Measurements from ENCODE around the gene HOXD13.

HOXD13 gene

DNA sequence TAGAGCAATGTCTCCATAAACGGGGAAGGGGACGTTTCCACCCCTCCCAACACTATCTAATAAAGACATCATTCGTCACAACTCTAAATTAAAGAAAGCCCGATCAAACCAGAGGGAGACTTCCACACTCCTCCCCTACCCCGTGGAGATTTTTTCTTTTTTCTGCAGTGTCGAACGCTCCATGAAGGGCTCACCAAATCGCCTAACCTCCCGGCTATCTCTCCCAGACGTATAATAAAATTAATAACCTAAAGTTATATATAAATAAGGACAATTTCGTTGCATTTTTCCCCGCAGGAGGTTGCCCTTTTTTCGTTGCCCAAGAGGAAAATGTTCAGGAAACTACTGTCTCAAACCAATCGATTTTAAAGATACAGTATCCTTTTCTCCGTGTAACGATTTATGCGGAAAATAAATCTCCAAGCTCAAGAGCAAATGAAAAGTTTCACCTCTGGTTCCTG, 11.1 kb upstream of the HOXD13 start:
- Histone ChIP-seq H3K36me3 (ENCODE audit: control insufficient read depth in 2 of 2, insufficient read depth in 2 of 2, low read length in 2 of 2) (no peaks in the 10 kb centered on the region), H3K4me1 (ENCODE audit: control insufficient read depth, insufficient read depth, low read length) (peaks cover 34% of the 10 kb centered on the region), H3K9me3 (ENCODE audit: control insufficient read depth in 2 of 2, low read length in 2 of 2) (peaks cover 0 to 11% of the 10 kb centered on the region in 2 donors), H3K4me3 (ENCODE audit: low read length in 2 of 2) (no peak overlapping the region), H3K9ac (ENCODE audit: low read length in 2 of 2) (no peak overlapping the region), H3K27me3 (ENCODE audit: control insufficient read depth in 1 of 2, insufficient read depth in 2 of 2, low read length in 2 of 2) (peaks cover 76 to 95% of the 10 kb centered on the region in 2 donors), H3K27ac (ENCODE audit: low read length) (no peak overlapping the region)

DNA sequence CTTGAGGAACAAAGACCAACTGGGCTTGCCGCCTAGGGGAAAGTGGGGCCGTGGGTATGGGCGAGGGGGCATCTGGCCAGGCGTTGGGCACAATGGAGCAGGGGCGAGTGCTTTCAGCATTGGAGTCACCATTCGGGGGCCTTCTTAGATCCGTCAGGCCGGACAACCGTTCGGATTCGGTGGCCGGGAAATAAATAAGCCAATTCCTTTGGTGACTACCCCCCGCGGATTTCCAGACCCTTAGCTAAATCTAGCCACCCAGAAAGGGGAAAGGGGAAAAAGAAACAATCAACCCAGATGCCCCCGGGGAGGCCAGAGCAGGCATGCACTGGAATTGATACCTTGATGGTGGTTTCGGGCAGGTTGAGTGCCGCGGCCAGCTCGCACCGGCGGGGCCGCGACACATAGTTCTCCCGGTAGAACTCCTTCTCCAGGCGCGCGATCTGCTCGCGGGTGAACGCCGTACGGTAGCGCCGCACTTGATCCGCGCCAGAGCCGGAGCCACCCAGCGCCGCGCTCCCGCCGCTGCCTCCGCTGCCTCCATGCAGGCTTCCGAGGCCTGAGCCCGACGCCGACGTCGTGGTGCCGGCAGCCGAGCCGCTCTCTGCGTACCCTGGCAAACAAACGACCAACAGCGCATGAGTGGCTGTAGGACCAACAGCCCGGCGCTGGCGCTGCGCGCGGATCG, 10.5 kb upstream of the HOXD13 start:
- H3K27me3 ChIP-seq (ENCODE audit: control insufficient read depth in 1 of 2, insufficient read depth in 2 of 2, low read length in 2 of 2) = peaks cover 80 to 95% of the 10 kb centered on the region in 2 donors
- H3K4me1 ChIP-seq (ENCODE audit: control insufficient read depth, insufficient read depth, low read length) = peaks cover 34% of the 10 kb centered on the region
- H3K27ac ChIP-seq (ENCODE audit: low read length) = no peak overlapping the region

DNA sequence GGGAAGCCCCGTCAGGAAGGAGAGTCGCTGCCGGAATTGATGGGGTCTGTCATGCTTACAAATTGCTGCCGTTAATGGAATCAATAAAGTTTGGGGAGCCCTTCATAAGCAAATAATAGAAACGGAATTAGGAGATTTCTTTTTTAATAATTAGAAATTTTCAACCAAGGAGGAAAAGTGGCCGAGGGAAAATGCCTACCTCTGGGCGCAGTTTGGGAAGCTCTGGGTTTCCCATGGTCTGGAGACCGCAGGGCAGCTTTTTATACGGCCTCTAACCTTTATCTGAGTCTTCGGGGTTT, 10.0 kb upstream of the HOXD13 start:
- no peak overlapping the region for H3K9ac ChIP-seq (ENCODE audit: low read length in 2 of 2)
- H3K27me3 ChIP-seq (ENCODE audit: control insufficient read depth in 1 of 2, insufficient read depth in 2 of 2, low read length in 2 of 2) = peaks cover 85 to 94% of the 10 kb centered on the region in 2 donors
- no peak overlapping the region for H3K4me3 ChIP-seq (ENCODE audit: low read length in 2 of 2)
- peaks cover 0 to 11% of the 10 kb centered on the region in 2 donors for H3K9me3 ChIP-seq (ENCODE audit: control insufficient read depth in 2 of 2, low read length in 2 of 2)
- no peaks in the 10 kb centered on the region for H3K36me3 ChIP-seq (ENCODE audit: control insufficient read depth in 2 of 2, insufficient read depth in 2 of 2, low read length in 2 of 2)
- no peak overlapping the region for H3K27ac ChIP-seq (ENCODE audit: low read length)
- H3K4me1 ChIP-seq (ENCODE audit: control insufficient read depth, insufficient read depth, low read length) = peaks cover 34% of the 10 kb centered on the region

More for the DNA sequence above, 10.5 kb upstream of the HOXD13 start:
- Histone ChIP-seq H3K9me3 (ENCODE audit: control insufficient read depth in 2 of 2, low read length in 2 of 2) (peaks cover 0 to 11% of the 10 kb centered on the region in 2 donors), H3K9ac (ENCODE audit: low read length in 2 of 2) (no peak overlapping the region), H3K36me3 (ENCODE audit: control insufficient read depth in 2 of 2, insufficient read depth in 2 of 2, low read length in 2 of 2) (no peaks in the 10 kb centered on the region), H3K4me3 (ENCODE audit: low read length in 2 of 2) (no peak overlapping the region)

DNA sequence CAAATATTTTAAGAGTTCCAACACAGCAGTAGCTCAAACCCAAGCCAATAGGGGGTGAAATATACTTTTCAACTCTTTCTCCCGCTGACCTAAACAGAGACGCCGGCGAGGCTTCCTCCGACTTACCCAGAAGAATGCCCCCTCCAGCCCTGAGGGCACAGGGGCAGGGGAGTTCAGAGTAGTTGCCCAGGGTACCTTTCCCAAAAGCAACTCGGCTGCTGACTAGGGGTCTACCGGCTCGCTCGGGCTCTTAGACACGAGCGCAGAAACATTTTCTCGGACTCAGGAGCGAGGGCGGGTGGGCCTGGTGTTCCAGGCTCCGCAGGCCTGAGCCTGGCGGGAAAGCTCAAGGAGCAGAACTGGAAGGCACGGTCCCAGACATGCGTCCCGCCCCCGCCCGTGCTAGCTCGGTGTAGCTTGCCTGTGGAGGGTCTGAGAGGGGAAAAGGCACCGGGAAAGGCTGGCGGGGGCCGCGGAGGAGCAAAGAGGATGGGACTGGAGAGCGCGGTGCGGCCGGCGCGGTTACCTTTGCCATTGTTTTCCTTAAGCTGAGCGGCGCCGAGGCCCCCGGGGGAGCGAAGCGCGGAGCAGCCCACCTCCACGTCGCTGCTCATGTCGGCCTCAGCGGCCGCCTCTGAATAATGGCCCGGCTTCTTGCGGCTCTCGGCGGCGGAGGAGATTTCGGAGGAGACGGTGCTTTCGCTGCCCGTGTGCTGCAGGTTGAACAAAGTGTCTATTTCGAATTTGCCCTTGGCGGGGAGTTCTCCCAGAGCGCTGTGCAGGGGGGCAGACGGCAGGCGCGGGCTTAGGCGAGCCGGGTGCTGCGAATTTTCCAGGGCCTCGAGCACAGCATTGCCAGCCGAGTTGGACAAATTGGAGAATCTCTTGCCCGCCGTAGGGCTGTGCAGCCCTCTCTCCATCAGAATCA, 9.4 kb upstream of the HOXD13 start:
- Histone ChIP-seq H3K9me3 (ENCODE audit: control insufficient read depth in 2 of 2, low read length in 2 of 2) (peaks cover 0 to 11% of the 10 kb centered on the region in 2 donors), H3K27me3 (ENCODE audit: control insufficient read depth in 1 of 2, insufficient read depth in 2 of 2, low read length in 2 of 2) (peaks cover 91 to 97% of the 10 kb centered on the region in 2 donors), H3K9ac (ENCODE audit: low read length in 2 of 2) (no peak overlapping the region), H3K4me3 (ENCODE audit: low read length in 2 of 2) (peak overlapping the region in 1 of 2 donors; percentile 15), H3K27ac (ENCODE audit: low read length) (no peak overlapping the region), H3K4me1 (ENCODE audit: control insufficient read depth, insufficient read depth, low read length) (peaks cover 35% of the 10 kb centered on the region), H3K36me3 (ENCODE audit: control insufficient read depth in 2 of 2, insufficient read depth in 2 of 2, low read length in 2 of 2) (no peaks in the 10 kb centered on the region)

DNA sequence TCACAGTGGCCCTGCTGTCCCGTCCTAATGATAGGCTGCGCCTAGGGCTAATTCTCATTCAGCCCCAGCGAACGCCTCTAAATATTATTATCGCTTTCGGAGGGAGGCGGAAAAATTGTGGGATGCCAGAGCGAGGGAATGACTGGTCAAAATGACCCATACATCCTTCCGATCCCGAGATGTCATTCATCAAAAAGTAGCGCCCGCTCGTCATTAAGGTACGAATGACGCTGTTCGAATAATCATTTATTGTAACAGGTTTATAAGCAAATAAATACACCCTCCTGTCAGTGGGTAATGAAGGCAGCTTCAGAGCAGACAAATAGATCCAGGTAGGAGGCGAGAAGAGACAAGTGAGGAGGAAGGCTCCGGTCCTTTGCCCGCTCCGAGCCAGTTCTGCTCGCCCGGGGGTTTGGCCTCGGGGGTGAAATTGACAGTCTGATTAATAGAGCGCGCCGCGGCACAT, 8.7 kb upstream of the HOXD13 start, which contains the start of gene EVX2:
Gene EVX2, minus strand, starts transcription at position 167 of the 466 bp plus-strand sequence. CDS start 186 bp downstream, outside the sequence.
- H3K27me3 ChIP-seq (ENCODE audit: control insufficient read depth in 1 of 2, insufficient read depth in 2 of 2, low read length in 2 of 2) = peaks cover 91 to 97% of the 10 kb centered on the region in 2 donors
- H3K9ac ChIP-seq (ENCODE audit: low read length in 2 of 2) = no peak within 1 kb of the TSS
- peaks cover 0 to 7% of the 10 kb centered on the region in 2 donors for H3K9me3 ChIP-seq (ENCODE audit: control insufficient read depth in 2 of 2, low read length in 2 of 2)
- no peaks in the 10 kb centered on the region for H3K36me3 ChIP-seq (ENCODE audit: control insufficient read depth in 2 of 2, insufficient read depth in 2 of 2, low read length in 2 of 2)
- peak within 1 kb of the TSS in 1 of 2 donors; percentile 15 for H3K4me3 ChIP-seq (ENCODE audit: low read length in 2 of 2)
- no peak within 1 kb of the TSS for H3K27ac ChIP-seq (ENCODE audit: low read length)
- H3K4me1 ChIP-seq (ENCODE audit: control insufficient read depth, insufficient read depth, low read length) = peaks cover 40% of the 10 kb centered on the region

DNA sequence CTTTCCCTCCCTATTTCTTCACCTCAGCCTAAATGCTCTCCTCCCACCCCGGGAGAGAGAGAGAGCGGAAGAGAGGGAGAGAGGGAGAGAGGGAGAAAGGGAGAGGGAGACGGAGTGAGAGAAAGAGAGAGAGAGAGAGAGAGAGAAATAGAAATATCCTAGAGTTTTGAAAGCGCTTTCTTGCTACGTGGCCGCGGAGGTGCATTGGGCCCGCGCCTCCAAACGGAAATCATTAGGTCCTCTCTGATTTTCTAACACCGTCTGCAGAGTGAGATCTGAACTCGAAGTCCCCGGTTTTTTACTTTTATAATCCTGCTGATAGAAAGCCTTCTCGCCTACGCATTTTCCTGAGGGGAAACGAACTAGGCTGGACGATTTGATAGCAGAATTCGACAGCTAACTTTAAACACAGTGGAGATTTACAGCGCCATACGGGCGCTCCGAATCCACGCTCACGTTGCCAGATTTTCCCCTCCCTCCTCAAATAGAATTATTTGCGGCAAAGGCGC, 7.9 kb upstream of the HOXD13 start:
- peaks cover 0 to 7% of the 10 kb centered on the region in 2 donors for H3K9me3 ChIP-seq (ENCODE audit: control insufficient read depth in 2 of 2, low read length in 2 of 2)
- no peak overlapping the region for H3K9ac ChIP-seq (ENCODE audit: low read length in 2 of 2)
- H3K4me1 ChIP-seq (ENCODE audit: control insufficient read depth, insufficient read depth, low read length) = peaks cover 34% of the 10 kb centered on the region
- H3K27me3 ChIP-seq (ENCODE audit: control insufficient read depth in 1 of 2, insufficient read depth in 2 of 2, low read length in 2 of 2) = peaks cover 92 to 97% of the 10 kb centered on the region in 2 donors
- no peak overlapping the region for H3K27ac ChIP-seq (ENCODE audit: low read length)
- no peak overlapping the region for H3K4me3 ChIP-seq (ENCODE audit: low read length in 2 of 2)
- H3K36me3 ChIP-seq (ENCODE audit: control insufficient read depth in 2 of 2, insufficient read depth in 2 of 2, low read length in 2 of 2) = no peaks in the 10 kb centered on the region

DNA sequence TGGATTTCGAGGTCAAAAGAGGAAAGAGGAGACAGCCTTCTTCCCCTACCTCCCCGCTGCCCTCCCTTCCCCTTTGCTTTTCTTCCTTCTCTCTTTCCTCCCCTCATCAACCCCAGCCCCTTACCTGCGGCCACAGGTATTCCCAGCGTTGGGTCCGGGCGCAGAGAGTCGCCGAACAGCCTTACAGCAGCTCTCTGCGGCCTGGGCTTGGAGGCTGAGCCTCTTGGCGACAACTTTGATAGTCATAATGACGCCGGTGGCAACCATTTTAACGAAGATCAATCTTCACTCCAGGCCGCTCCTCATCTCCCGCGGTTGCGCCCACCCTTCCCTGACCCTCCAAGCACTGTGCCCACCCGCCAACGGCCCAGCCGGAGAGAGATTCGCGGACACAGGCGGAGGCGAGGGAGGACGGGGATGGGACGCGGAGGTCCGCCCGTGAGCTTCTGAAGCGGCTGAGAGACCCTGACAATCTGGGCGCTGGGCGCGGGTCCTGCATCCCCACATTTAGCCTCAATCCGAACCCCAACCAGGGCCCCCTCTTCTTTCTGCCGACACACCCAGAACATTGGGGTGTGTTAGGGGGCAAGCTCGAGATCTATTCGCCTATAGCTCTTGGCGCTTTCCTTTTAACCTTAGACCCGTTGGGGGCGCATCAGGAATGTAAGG, 7.3 kb upstream of the HOXD13 start:
- Histone ChIP-seq H3K9ac (ENCODE audit: low read length in 2 of 2) (no peak overlapping the region), H3K36me3 (ENCODE audit: control insufficient read depth in 2 of 2, insufficient read depth in 2 of 2, low read length in 2 of 2) (no peaks in the 10 kb centered on the region), H3K27ac (ENCODE audit: low read length) (no peak overlapping the region), H3K27me3 (ENCODE audit: control insufficient read depth in 1 of 2, insufficient read depth in 2 of 2, low read length in 2 of 2) (peaks cover 97 to 99% of the 10 kb centered on the region in 2 donors), H3K9me3 (ENCODE audit: control insufficient read depth in 2 of 2, low read length in 2 of 2) (peaks cover 0 to 7% of the 10 kb centered on the region in 2 donors), H3K4me3 (ENCODE audit: low read length in 2 of 2) (no peak overlapping the region), H3K4me1 (ENCODE audit: control insufficient read depth, insufficient read depth, low read length) (peaks cover 29% of the 10 kb centered on the region)

DNA sequence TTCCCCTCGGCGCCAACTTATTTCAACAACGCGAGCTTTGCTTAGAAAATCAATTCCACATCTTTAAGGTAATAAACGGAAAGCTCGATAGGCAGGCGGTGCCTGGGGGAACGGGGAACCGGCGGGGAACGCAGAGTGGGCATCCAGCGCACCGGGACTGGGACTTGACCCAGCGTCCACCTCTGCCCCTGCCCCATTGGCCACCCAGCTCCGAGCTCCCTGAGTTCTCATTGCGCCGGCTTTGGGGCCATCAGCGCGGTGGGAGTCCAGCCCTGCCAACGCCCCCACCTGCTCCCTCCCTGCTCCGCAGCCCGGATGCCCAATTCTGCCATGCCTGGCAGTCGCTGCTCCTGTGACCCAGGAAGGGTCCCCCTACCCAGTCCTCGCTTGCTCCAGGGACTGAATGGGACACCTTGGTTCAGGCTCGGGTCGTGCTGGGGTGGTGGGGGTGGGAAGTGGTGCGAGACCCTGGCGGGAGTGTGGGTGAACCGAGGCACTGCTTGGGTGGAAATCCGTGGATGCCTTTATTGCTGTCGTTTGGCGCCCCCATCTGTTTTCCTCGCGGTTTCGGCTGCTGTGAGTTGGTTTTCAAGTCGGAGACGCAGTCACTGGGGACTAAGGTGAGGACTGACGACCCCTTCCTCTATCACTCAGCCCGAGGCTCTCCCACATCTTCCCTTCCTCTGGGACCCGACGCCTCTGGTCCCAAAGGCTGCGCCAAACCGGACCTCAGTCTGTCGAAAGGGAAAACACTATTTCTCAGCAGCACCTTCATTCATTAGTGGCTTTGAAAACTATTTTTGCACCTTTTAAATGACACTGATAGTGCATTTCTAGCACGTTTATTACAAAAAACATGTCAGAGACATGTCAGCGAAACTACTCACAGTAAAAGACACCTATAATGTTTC, 6.4 kb upstream of the HOXD13 start:
- no peaks in the 10 kb centered on the region for H3K36me3 ChIP-seq (ENCODE audit: control insufficient read depth in 2 of 2, insufficient read depth in 2 of 2, low read length in 2 of 2)
- H3K9me3 ChIP-seq (ENCODE audit: control insufficient read depth in 2 of 2, low read length in 2 of 2) = peaks cover 0 to 4% of the 10 kb centered on the region in 2 donors
- H3K27me3 ChIP-seq (ENCODE audit: control insufficient read depth in 1 of 2, insufficient read depth in 2 of 2, low read length in 2 of 2) = peaks cover 95 to 99% of the 10 kb centered on the region in 2 donors
- no peak overlapping the region for H3K9ac ChIP-seq (ENCODE audit: low read length in 2 of 2)
- H3K27ac ChIP-seq (ENCODE audit: low read length) = no peak overlapping the region
- H3K4me1 ChIP-seq (ENCODE audit: control insufficient read depth, insufficient read depth, low read length) = peaks cover 26% of the 10 kb centered on the region
- H3K4me3 ChIP-seq (ENCODE audit: low read length in 2 of 2) = peak overlapping the region in 1 of 2 donors; percentile 29

DNA sequence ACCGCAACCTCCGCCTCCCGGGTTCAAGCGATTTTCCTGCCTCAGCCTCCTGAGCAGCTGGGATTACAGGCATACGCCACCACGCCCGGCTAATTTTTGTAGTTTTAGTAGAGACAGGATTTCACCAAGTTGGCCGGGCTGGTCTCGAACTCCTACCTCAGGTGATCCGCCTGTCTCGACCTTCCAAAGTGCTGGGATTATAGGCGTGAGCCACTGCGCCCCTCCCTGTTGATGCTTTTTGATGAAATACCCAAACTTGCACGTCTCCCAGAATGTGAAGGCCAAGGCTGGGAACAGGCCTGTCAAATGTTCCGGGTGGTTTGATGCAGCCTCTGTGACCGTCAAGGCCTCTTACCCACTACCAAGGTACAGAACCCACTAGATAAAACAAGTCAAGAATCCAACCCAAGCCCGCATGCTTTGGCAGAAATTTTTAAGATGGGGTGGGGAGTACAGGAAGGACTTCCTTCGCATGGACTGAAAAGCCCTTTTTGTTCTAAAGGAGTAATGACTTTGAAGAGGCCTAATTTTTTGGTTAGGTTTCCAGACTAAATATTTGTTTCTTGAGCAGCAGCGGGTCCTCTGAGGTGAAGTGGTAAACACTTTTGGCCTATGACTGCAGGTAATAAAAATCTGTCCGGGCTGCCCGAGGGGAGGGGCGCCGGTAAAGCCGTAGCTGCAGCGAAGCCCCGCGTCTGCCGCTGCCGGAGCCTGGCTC, 5.0 kb upstream of the HOXD13 start:
- H3K27ac ChIP-seq (ENCODE audit: low read length) = no peak overlapping the region
- H3K36me3 ChIP-seq (ENCODE audit: control insufficient read depth in 2 of 2, insufficient read depth in 2 of 2, low read length in 2 of 2) = no peaks in the 10 kb centered on the region
- peaks cover 28% of the 10 kb centered on the region for H3K4me1 ChIP-seq (ENCODE audit: control insufficient read depth, insufficient read depth, low read length)
- no peaks in the 10 kb centered on the region for H3K9me3 ChIP-seq (ENCODE audit: control insufficient read depth in 2 of 2, low read length in 2 of 2)
- no peak overlapping the region for H3K9ac ChIP-seq (ENCODE audit: low read length in 2 of 2)
- peaks cover 92 to 98% of the 10 kb centered on the region in 2 donors for H3K27me3 ChIP-seq (ENCODE audit: control insufficient read depth in 1 of 2, insufficient read depth in 2 of 2, low read length in 2 of 2)
- H3K4me3 ChIP-seq (ENCODE audit: low read length in 2 of 2) = peak overlapping the region in 1 of 2 donors; percentile 68

Data from stomach smooth muscle (tissue), 2 donors.